ENCODE results near the gene SYNM. TPM values are rescaled to one million over a fixed set of nuclear protein-coding genes. Genes with fewer than 3 reads are reported as not detected.

Gene SYNM
- polyA plus RNA-seq, 1 donor from 2014 or later, result 5.7 TPM

GRCh38 chr15:99097441-99098410, 7.2 kb upstream of the SYNM start:
- Histone ChIP-seq H3K9me2 (ENCODE audit: insufficient read depth, low read length) (no peaks in the 10 kb centered on the region), H3K36me3 (ENCODE audit: insufficient read depth, low read length) (no peaks in the 10 kb centered on the region), H3K27me3 (ENCODE audit: insufficient read depth, low read depth, low read length) (peaks cover 12% of the 10 kb centered on the region), H3K4me2 (ENCODE audit: low read length) (no peak overlapping the region), H3K79me2 (replicated peaks; ENCODE audit: insufficient read depth, low read length) (no peaks in the 10 kb centered on the region), H3K9ac (ENCODE audit: low read length) (no peak overlapping the region), H3F3A (ENCODE audit: insufficient read depth, low read length, poor library complexity, severe bottlenecking) (no peaks in the 10 kb centered on the region), H3K9me3 (ENCODE audit: low read length) (no peaks in the 10 kb centered on the region), H2AFZ (ENCODE audit: low read depth, low read length) (no peak overlapping the region), H4K20me1 (ENCODE audit: insufficient read depth) (no peaks in the 10 kb centered on the region), H3K27ac (ENCODE audit: low read length) (no peak overlapping the region), H3K4me3 (ENCODE audit: low read length) (no peak overlapping the region)
- no peak for TF ChIP-seq CTCF (IDR thresholded peaks at IDR 0.05; ENCODE audit: poor library complexity, severe bottlenecking)
- TF ChIP-seq POLR2AphosphoS5 (IDR thresholded peaks at IDR 0.05), result no peak
- TF ChIP-seq TAF1 (IDR thresholded peaks at IDR 0.05; ENCODE audit: low read depth), result no peak
- no peak for TF ChIP-seq REST (IDR thresholded peaks at IDR 0.05; ENCODE audit: borderline replicate concordance)
- TF ChIP-seq SMC3 (conservative IDR thresholded peaks at IDR 0.05; ENCODE audit: poor library complexity), result no peak
- no peak for TF ChIP-seq EZH2 (IDR thresholded peaks at IDR 0.05; ENCODE audit: borderline replicate concordance, insufficient read depth, low read length, poor library complexity, severe bottlenecking)
- no peak for TF ChIP-seq RAD21 (conservative IDR thresholded peaks at IDR 0.05)
- TF ChIP-seq MXI1 (conservative IDR thresholded peaks at IDR 0.05; ENCODE audit: poor library complexity, severe bottlenecking), result no peak

- no peak overlapping the region for H2AFZ ChIP-seq (ENCODE audit: low read depth, low read length)
- no peak overlapping the region for H3K27ac ChIP-seq (ENCODE audit: low read length)
- no peaks in the 10 kb centered on the region for H3K79me2 ChIP-seq (replicated peaks; ENCODE audit: insufficient read depth, low read length)
- peaks cover 12% of the 10 kb centered on the region for H3K27me3 ChIP-seq (ENCODE audit: insufficient read depth, low read depth, low read length)
- no peaks in the 10 kb centered on the region for H3F3A ChIP-seq (ENCODE audit: insufficient read depth, low read length, poor library complexity, severe bottlenecking)
- H4K20me1 ChIP-seq (ENCODE audit: insufficient read depth), result no peaks in the 10 kb centered on the region
- H3K9me2 ChIP-seq (ENCODE audit: insufficient read depth, low read length), result no peaks in the 10 kb centered on the region
- H3K9me3 ChIP-seq (ENCODE audit: low read length), result no peaks in the 10 kb centered on the region
- H3K4me2 ChIP-seq (ENCODE audit: low read length), result no peak overlapping the region
- no peak overlapping the region for H3K9ac ChIP-seq (ENCODE audit: low read length)
- no peak overlapping the region for H3K4me3 ChIP-seq (ENCODE audit: low read length)
- TF ChIP-seq REST (IDR thresholded peaks at IDR 0.05; ENCODE audit: borderline replicate concordance), result no peak
- no peak for TF ChIP-seq EP300 (conservative IDR thresholded peaks at IDR 0.05; ENCODE audit: poor library complexity, severe bottlenecking)
- no peak for TF ChIP-seq CTCF (IDR thresholded peaks at IDR 0.05; ENCODE audit: poor library complexity, severe bottlenecking)
- TF ChIP-seq EZH2 (IDR thresholded peaks at IDR 0.05; ENCODE audit: borderline replicate concordance, insufficient read depth, low read length, poor library complexity, severe bottlenecking), result no peak
- no peak for TF ChIP-seq RAD21 (conservative IDR thresholded peaks at IDR 0.05)
- TF ChIP-seq TAF1 (IDR thresholded peaks at IDR 0.05; ENCODE audit: low read depth), result no peak
- TF ChIP-seq MXI1 (conservative IDR thresholded peaks at IDR 0.05; ENCODE audit: poor library complexity, severe bottlenecking), result no peak
- no peak for TF ChIP-seq POLR2AphosphoS5 (IDR thresholded peaks at IDR 0.05)
- H3K36me3 ChIP-seq (ENCODE audit: insufficient read depth, low read length), result no peaks in the 10 kb centered on the region
Measured at GRCh38 chr15:99098426-99098825, 6.5 kb upstream of the SYNM start.
